ENCODE data around the gene ZXDC. TPM values are rescaled to one million over a fixed set of nuclear protein-coding genes. Genes with fewer than 3 reads are reported as not detected.

The ZXDC gene
- total and polyA plus RNA-seq, 2 donors (not counting 1 experiment from before 2014, with no cell fraction given): 38.9 to 70.9 TPM

DNA sequence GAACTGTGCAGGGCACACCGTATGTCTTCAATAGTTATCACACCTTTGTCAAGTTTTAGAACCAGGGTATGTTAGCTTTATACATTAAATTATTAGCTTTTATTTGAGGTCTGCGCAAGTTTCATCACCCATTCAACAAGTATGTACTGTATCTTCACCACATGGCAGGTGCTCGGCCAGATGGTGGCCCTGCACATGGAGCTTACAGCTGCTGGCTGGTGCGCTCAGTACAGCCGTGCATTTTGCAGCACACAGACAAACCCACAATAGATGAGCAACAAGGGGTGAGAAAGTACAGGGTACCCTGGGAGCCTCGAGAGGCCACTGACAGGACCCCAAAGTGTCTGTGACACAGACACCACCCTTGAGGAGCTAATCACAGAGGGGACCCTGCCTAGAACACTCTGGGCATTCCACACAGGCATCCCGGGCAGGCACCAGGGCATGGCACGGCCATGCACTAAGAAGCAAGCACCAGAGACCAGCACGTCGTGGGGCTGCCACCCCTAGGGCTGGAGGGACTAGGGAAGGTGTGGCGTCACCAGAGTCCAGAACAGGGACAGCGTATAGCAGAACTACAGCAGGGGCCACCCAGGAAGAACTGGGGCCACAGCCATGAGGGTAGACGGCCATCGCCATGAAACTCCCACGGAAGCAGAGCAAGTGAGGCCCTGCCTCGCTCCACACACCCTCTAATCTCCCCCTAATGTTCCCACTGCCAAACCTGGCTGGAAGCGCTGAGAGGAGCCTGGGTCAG, 27.4 kb downstream of the ZXDC start:
- ATAC-seq (ENCODE audit: low read depth) (no peak), DNase-seq (no peak)
- H3K79me2 ChIP-seq (ENCODE audit: control insufficient read depth, insufficient read depth, low read length): no peaks in the 10 kb centered on the region
- no peak for TF ChIP-seq EZH2 (IDR thresholded peaks at IDR 0.05; ENCODE audit: borderline replicate concordance, insufficient read depth, low read depth, low read length, poor library complexity, severe bottlenecking)
- TF ChIP-seq, protein P1, sequence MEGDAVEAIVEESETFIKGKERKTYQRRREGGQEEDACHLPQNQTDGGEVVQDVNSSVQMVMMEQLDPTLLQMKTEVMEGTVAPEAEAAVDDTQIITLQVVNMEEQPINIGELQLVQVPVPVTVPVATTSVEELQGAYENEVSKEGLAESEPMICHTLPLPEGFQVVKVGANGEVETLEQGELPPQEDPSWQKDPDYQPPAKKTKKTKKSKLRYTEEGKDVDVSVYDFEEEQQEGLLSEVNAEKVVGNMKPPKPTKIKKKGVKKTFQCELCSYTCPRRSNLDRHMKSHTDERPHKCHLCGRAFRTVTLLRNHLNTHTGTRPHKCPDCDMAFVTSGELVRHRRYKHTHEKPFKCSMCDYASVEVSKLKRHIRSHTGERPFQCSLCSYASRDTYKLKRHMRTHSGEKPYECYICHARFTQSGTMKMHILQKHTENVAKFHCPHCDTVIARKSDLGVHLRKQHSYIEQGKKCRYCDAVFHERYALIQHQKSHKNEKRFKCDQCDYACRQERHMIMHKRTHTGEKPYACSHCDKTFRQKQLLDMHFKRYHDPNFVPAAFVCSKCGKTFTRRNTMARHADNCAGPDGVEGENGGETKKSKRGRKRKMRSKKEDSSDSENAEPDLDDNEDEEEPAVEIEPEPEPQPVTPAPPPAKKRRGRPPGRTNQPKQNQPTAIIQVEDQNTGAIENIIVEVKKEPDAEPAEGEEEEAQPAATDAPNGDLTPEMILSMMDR (IDR thresholded peaks at IDR 0.05): no peak
- H3K4me2 ChIP-seq (replicated peaks; ENCODE audit: low read depth, low read length, poor library complexity, severe bottlenecking): no peak overlapping the region
- Mint-ChIP-seq H3K27ac (no peak overlapping the region), H3K4me1 (no peaks in the 10 kb centered on the region), H3K9me3 (ENCODE audit: insufficient read depth) (no peaks in the 10 kb centered on the region), H3K27me3 (no peaks in the 10 kb centered on the region), H3K4me3 (no peak overlapping the region)
- no peaks in the 10 kb centered on the region for H3K4me1 ChIP-seq (ENCODE audit: control insufficient read depth in 2 of 2, insufficient read depth in 2 of 2, low read length in 2 of 2)
- no peaks in the 10 kb centered on the region for H3K9me3 ChIP-seq (ENCODE audit: control extremely low read depth in 1 of 3, control insufficient read depth in 2 of 3, insufficient read depth in 1 of 3, low read length in 2 of 3)
- H3K9ac ChIP-seq (ENCODE audit: low read length): no peak overlapping the region
- no peak overlapping the region for H3K4me3 ChIP-seq (ENCODE audit: control extremely low read depth in 1 of 5, extremely low read depth in 1 of 5, insufficient read depth in 1 of 5, low read depth in 2 of 5, low read length in 4 of 5)
- no peaks in the 10 kb centered on the region for H3K27me3 ChIP-seq (replicated peaks in 1 of 4; ENCODE audit: control extremely low read depth in 1 of 4, control insufficient read depth in 3 of 4, insufficient read depth in 4 of 4, low read length in 3 of 4)
- H2AFZ ChIP-seq (ENCODE audit: insufficient read depth, low read depth, low read length, poor library complexity, severe bottlenecking): no peak overlapping the region
- peaks cover 0 to 51% of the 10 kb centered on the region in 2 experiments for H3K36me3 ChIP-seq (replicated peaks in 1 of 2; ENCODE audit: control extremely low read depth in 1 of 2, control insufficient read depth in 1 of 2, extremely low read depth in 1 of 2, insufficient read depth in 2 of 2, low read length in 1 of 2)
- ChIA-PET POLR2A (no interaction called here), CTCF (no interaction called here)
- peaks cover 35% of the 10 kb centered on the region for H4K20me1 ChIP-seq (ENCODE audit: control insufficient read depth, insufficient read depth, low read length, poor library complexity, severe bottlenecking)
- 95% methylated on average over 12 of the region's 17 CpGs for WGBS (ENCODE audit: insufficient coverage)
- intact Hi-C loops (cut with micrococcal nuclease): no loop called here
- H3K27ac ChIP-seq (ENCODE audit: low read length in 2 of 2): no peak overlapping the region

DNA sequence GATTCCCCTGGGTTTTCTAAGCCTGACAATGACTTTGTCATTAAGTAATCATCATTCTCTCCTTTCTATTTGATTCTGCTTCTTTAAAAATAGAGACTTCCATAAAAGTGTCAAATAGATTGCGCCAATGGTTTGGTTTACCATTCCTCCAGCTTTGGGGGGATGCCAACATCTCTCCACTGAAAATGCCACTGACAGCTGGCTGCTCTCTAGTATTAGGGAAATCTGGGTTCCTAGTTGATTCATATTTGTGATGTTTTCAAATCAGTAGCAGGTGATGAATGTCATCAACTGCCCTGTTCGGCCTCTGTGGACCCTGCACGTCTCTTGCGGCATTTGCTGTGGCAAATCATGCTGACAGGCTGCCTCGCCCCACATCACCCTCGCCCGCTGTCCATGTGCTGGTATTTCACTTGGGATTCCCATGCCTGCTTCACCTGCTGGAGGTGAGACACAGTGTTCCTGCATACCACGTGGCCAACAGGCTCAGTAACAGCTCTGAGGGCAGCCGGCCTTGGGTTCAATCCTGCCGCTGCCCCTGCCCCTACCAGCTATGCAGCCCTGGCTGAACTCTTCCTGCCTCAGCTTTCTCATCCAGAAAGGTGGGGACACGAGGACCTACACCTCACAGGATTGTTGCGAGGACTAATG, 28.1 kb downstream of the ZXDC start:
- Histone ChIP-seq H3K27me3 (replicated peaks in 1 of 4; ENCODE audit: control extremely low read depth in 1 of 4, control insufficient read depth in 3 of 4, insufficient read depth in 4 of 4, low read length in 3 of 4) (no peaks in the 10 kb centered on the region), H2AFZ (ENCODE audit: insufficient read depth, low read depth, low read length, poor library complexity, severe bottlenecking) (no peak overlapping the region), H4K20me1 (ENCODE audit: control insufficient read depth, insufficient read depth, low read length, poor library complexity, severe bottlenecking) (peaks cover 28% of the 10 kb centered on the region), H3K36me3 (replicated peaks in 1 of 2; ENCODE audit: control extremely low read depth in 1 of 2, control insufficient read depth in 1 of 2, extremely low read depth in 1 of 2, insufficient read depth in 2 of 2, low read length in 1 of 2) (peaks cover 0 to 46% of the 10 kb centered on the region in 2 experiments), H3K9me3 (ENCODE audit: control extremely low read depth in 1 of 3, control insufficient read depth in 2 of 3, insufficient read depth in 1 of 3, low read length in 2 of 3) (no peaks in the 10 kb centered on the region), H3K27ac (ENCODE audit: low read length in 2 of 2) (no peak overlapping the region), H3K9ac (ENCODE audit: low read length) (no peak overlapping the region), H3K4me1 (ENCODE audit: control insufficient read depth in 2 of 2, insufficient read depth in 2 of 2, low read length in 2 of 2) (no peaks in the 10 kb centered on the region), H3K4me3 (ENCODE audit: control extremely low read depth in 1 of 5, extremely low read depth in 1 of 5, insufficient read depth in 1 of 5, low read depth in 2 of 5, low read length in 4 of 5) (no peak overlapping the region), H3K4me2 (replicated peaks; ENCODE audit: low read depth, low read length, poor library complexity, severe bottlenecking) (no peak overlapping the region), H3K79me2 (ENCODE audit: control insufficient read depth, insufficient read depth, low read length) (no peaks in the 10 kb centered on the region)
- CTCF ChIA-PET: no interaction called here
- DNase-seq (no peak), ATAC-seq (ENCODE audit: low read depth) (no peak)
- TF ChIP-seq EZH2 (IDR thresholded peaks at IDR 0.05; ENCODE audit: borderline replicate concordance, insufficient read depth, low read depth, low read length, poor library complexity, severe bottlenecking): no peak
- TF ChIP-seq, protein P1 (IDR thresholded peaks at IDR 0.05): no peak
- H3K9me3 Mint-ChIP-seq (ENCODE audit: insufficient read depth): no peaks in the 10 kb centered on the region
- intact Hi-C loops (cut with micrococcal nuclease): no loop called here
- no peak overlapping the region for H3K27ac Mint-ChIP-seq
- H3K27me3 Mint-ChIP-seq: no peaks in the 10 kb centered on the region
- POLR2A ChIA-PET: no interaction called here
- 92% methylated on average over 9 of the region's 12 CpGs for WGBS (ENCODE audit: insufficient coverage)
- no peak overlapping the region for H3K4me3 Mint-ChIP-seq
- no peaks in the 10 kb centered on the region for H3K4me1 Mint-ChIP-seq
